Mesothelial cell of epicardium (in vitro differentiated cells): ENCODE data around the gene LRRC59. TPM values are rescaled to one million over a fixed set of nuclear protein-coding genes. Genes with fewer than 3 reads are reported as not detected.
"Not testable (repeated sequence)": the region's sequence is repeated elsewhere in the genome, so short reads cannot be mapped to it uniquely, and the experiment has no call there.

Source experiments
- DNase-seq, 2 experiments: peaks; one replicate each; pipeline ENCODE4 v3.0.0; 2021; ENCODE audit warnings: low spot score in 2 of 2; ENCODE audit not compliant: unreplicated experiment in 2 of 2
- H3K27ac Mint-ChIP-seq: 2 replicates; pipeline ENCODE4 v1.8.0; 2021; ENCODE audit warnings: mixed read lengths
- H3K27me3 Mint-ChIP-seq: 2 replicates; pipeline ENCODE4 v1.8.0; 2021; ENCODE audit warnings: low read depth, mixed read lengths
- H3K36me3 Mint-ChIP-seq: 2 replicates; pipeline ENCODE4 v1.8.0; 2021; ENCODE audit warnings: mixed read lengths
- H3K4me1 Mint-ChIP-seq: 2 replicates; pipeline ENCODE4 v1.8.0; 2021; ENCODE audit warnings: mixed read lengths
- H3K4me3 Mint-ChIP-seq: 2 replicates; pipeline ENCODE4 v1.8.0; 2021; ENCODE audit warnings: mild to moderate bottlenecking, moderate library complexity, mixed read lengths
- H3K9me3 Mint-ChIP-seq: 2 replicates; pipeline ENCODE4 v1.8.0; 2021; ENCODE audit warnings: mixed read lengths
- CTCF ChIP-seq: fragments of 200-600 bp; sonication (generic); IDR thresholded peaks from one replicate; pipeline ENCODE4 v1.5.0; 2021; ENCODE audit warnings: antibody characterized with exemption; ENCODE audit not compliant: unreplicated experiment
- total RNA-seq: library from RNA; stranded (reverse); gene quantifications from 3 replicates; pipeline ENCODE4 v1.2.1, GENCODE V29; 2021

Gene LRRC59
- total RNA-seq, 1 donor from 2014 or later, result 60.7 TPM

GRCh38 chr17:50338645-50339044, 58.7 kb downstream of the LRRC59 start:
- Mint-ChIP-seq H3K4me3 (no peak overlapping the region), H3K4me1 (no peaks in the 10 kb centered on the region), H3K27me3 (no peaks in the 10 kb centered on the region), H3K27ac (no peak overlapping the region), H3K9me3 (peaks cover 13% of the 10 kb centered on the region), H3K36me3 (no peaks in the 10 kb centered on the region)
- no peak for TF ChIP-seq CTCF
- no peak for DNase-seq

DNA sequence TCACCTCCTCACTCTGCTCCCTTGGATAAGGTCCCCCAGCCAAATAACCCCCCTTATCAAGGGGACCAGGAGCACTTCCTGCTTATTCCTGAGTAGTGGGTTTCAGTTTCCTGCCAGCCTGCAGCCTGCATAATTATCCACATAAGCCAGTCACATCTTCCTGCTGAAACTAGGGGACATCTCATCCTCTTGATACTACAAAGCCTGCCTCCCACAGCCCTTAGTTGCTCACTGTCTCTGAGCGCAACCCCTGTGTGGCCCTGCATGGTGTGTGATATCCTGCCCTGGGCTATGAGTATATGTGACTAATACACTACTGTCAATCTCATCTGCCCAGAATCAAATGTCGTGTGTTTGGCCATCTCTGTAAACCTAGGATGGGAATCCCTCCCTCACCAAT, 59.4 kb downstream of the LRRC59 start:
- DNase-seq, result no peak

DNA sequence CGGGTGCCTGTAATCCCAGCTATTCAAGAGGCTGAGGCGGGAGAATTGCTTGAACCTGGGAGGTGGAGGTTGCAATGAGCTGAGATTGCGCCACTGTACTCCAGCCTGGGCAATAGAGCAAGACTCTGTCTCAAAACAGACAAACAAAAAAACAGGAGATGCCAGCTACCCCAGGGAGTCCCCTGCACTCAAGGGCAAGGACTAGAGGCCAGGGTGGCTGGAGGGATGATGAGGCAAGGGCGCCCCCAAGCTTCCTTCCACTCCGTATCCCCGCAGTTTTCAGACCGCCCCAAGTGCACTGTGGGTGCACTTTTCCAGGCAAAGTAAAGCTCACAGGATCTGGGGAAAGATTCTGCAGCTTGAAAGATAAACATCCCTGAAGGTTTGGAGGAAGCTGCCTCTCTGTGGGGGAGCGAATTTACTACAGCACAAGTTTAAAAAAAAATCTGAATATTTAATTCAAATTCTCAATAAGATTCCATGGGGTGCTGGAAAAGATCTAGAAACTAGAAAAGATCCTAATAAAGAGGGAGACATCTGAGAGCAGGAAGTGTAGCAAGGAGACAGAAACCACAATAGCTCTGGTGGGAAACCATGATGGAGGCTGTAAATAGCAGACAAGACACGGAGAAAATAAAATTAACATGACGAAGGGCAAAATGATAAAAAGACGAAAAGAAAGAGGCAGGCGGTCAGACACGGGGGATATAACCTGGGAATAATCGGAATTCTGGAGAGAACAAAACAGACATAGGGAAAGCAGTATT, 63.8 kb downstream of the LRRC59 start:
- not testable (repeated sequence) for DNase-seq, H3K9me3 Mint-ChIP-seq, H3K36me3 Mint-ChIP-seq, H3K4me3 Mint-ChIP-seq, H3K27me3 Mint-ChIP-seq, H3K4me1 Mint-ChIP-seq
- H3K27ac Mint-ChIP-seq, result peak overlapping the region; percentile 47

More for the DNA sequence above, 59.4 kb downstream of the LRRC59 start:
- peaks cover 3% of the 10 kb centered on the region for H3K4me1 Mint-ChIP-seq
- TF ChIP-seq CTCF, result no peak
- H3K27ac Mint-ChIP-seq, result no peak overlapping the region
- H3K36me3 Mint-ChIP-seq, result no peaks in the 10 kb centered on the region
- no peak overlapping the region for H3K4me3 Mint-ChIP-seq
- peaks cover 13% of the 10 kb centered on the region for H3K9me3 Mint-ChIP-seq
- no peaks in the 10 kb centered on the region for H3K27me3 Mint-ChIP-seq

GRCh38 chr17:50332196-50332595, 65.1 kb downstream of the LRRC59 start:
- Mint-ChIP-seq H3K36me3 (no peaks in the 10 kb centered on the region), H3K9me3 (no peaks in the 10 kb centered on the region), H3K27ac (no peak overlapping the region), H3K4me3 (no peak overlapping the region), H3K4me1 (peaks cover 3% of the 10 kb centered on the region), H3K27me3 (no peaks in the 10 kb centered on the region)
- TF ChIP-seq CTCF, result no peak
- DNase-seq, result no peak

Other genes with a start within 250 kb of the LRRC59 start
- 56.4 to 58.6 TPM (median 56.6 TPM) in 3 replicates for gene PPP1R9B, start 246.8 kb downstream of the LRRC59 start, total RNA-seq
- not detected in 3 replicates for gene SGCA, start 231.5 kb downstream of the LRRC59 start, total RNA-seq
- gene COL1A1, start 195.9 kb downstream of the LRRC59 start, total RNA-seq, result 3,780 to 4,004 TPM (median 3,972 TPM) in 3 replicates
- gene TMEM92, start 123.1 kb downstream of the LRRC59 start, total RNA-seq, result 2.7 to 3.9 TPM (median 3.6 TPM) in 3 replicates
- 32.3 to 35.3 TPM (median 33.3 TPM) in 3 replicates for gene XYLT2, start 51.4 kb downstream of the LRRC59 start, total RNA-seq
- gene MRPL27, start 24.3 kb downstream of the LRRC59 start, total RNA-seq, result 55.0 to 57.5 TPM (median 56.0 TPM) in 3 replicates
- 7.8 to 11.6 TPM (median 10.3 TPM) in 3 replicates for gene EME1, start 24.3 kb downstream of the LRRC59 start, total RNA-seq
- 107 to 113 TPM (median 112 TPM) in 3 replicates for gene ACSF2, start 28.7 kb upstream of the LRRC59 start, total RNA-seq
- not detected in 3 replicates for gene CHAD, start 71.4 kb upstream of the LRRC59 start, total RNA-seq
- gene RSAD1, start 81.3 kb upstream of the LRRC59 start, total RNA-seq, result 40.1 to 40.8 TPM (median 40.7 TPM) in 3 replicates
- gene MYCBPAP, start 110.9 kb upstream of the LRRC59 start, total RNA-seq, result 5.1 to 6.5 TPM (median 6.1 TPM) in 3 replicates
- gene EPN3, start 135.2 kb upstream of the LRRC59 start, total RNA-seq, result 14.2 to 15.1 TPM (median 14.7 TPM) in 3 replicates
- 71.3 to 71.7 TPM (median 71.4 TPM) in 3 replicates for gene SPATA20, start 149.7 kb upstream of the LRRC59 start, total RNA-seq
- 26.1 to 29.0 TPM (median 26.9 TPM) in 3 replicates for gene CACNA1G, start 163.2 kb upstream of the LRRC59 start, total RNA-seq
- gene ABCC3, start 237.4 kb upstream of the LRRC59 start, total RNA-seq, result 0.44 to 1.2 TPM (median 0.93 TPM) in 3 replicates